ENCODE data around the gene SH2D1A. TPM values are rescaled to one million over a fixed set of nuclear protein-coding genes. Genes with fewer than 3 reads are reported as not detected.

The SH2D1A gene
- total RNA-seq, 1 donor from 2014 or later = not detected

DNA sequence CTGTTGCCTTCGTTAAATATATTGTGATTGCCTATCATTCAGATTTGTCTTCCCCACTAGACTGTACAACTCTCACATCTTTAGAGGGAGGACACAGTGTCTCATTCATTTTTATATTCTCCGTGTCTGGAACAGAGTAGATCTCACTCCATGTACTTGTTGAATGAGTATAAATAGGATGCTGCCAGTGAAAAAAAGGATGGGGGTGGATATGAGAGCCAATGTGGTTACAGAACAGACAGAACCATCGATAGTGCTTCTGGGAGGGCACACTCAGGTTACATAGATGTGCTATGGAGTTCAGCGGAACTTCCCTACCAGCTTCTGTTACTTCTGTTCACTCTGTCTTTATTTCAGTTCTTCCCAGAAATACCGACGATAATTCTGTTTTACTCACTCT is 66.9 kb downstream of the SH2D1A start:
- Mint-ChIP-seq H3K9me3 (no peaks in the 10 kb centered on the region), H3K27me3 (peaks cover 10% of the 10 kb centered on the region), H3K4me3 (no peak overlapping the region), H3K36me3 (no peaks in the 10 kb centered on the region), H3K4me1 (ENCODE audit: unreplicated experiment) (no peaks in the 10 kb centered on the region), H3K27ac (no peak overlapping the region)
- no peak for DNase-seq (ENCODE audit: extremely low spot score, unreplicated experiment)
- TF ChIP-seq, protein P1, sequence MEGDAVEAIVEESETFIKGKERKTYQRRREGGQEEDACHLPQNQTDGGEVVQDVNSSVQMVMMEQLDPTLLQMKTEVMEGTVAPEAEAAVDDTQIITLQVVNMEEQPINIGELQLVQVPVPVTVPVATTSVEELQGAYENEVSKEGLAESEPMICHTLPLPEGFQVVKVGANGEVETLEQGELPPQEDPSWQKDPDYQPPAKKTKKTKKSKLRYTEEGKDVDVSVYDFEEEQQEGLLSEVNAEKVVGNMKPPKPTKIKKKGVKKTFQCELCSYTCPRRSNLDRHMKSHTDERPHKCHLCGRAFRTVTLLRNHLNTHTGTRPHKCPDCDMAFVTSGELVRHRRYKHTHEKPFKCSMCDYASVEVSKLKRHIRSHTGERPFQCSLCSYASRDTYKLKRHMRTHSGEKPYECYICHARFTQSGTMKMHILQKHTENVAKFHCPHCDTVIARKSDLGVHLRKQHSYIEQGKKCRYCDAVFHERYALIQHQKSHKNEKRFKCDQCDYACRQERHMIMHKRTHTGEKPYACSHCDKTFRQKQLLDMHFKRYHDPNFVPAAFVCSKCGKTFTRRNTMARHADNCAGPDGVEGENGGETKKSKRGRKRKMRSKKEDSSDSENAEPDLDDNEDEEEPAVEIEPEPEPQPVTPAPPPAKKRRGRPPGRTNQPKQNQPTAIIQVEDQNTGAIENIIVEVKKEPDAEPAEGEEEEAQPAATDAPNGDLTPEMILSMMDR (conservative IDR thresholded peaks at IDR 0.05) = no peak

DNA sequence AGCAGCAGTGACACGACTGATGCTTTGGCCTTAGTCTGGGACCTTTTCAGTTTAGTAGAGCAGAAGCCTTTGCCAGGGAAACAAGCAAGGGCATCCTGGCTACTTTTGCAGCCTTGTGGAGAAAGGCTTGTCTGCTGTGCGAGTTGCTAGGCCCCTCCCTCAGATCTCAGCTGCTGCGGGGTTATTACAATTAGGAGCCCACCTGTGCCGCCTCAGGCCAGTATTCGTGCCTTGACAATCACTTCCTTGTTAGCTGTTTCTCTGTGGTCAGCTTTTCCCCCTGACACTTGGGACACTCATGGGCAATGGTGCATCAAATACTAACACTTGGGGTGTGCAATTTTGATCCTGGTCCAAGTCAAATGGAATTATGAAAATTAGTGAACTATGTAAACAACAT is 67.9 kb downstream of the SH2D1A start:
- Mint-ChIP-seq H3K4me1 (ENCODE audit: unreplicated experiment) (no peaks in the 10 kb centered on the region), H3K27ac (no peak overlapping the region), H3K27me3 (peaks cover 10% of the 10 kb centered on the region), H3K9me3 (no peaks in the 10 kb centered on the region), H3K36me3 (no peaks in the 10 kb centered on the region), H3K4me3 (no peak overlapping the region)
- TF ChIP-seq, protein P1 (conservative IDR thresholded peaks at IDR 0.05) = no peak
- no peak for DNase-seq (ENCODE audit: extremely low spot score, unreplicated experiment)

DNA sequence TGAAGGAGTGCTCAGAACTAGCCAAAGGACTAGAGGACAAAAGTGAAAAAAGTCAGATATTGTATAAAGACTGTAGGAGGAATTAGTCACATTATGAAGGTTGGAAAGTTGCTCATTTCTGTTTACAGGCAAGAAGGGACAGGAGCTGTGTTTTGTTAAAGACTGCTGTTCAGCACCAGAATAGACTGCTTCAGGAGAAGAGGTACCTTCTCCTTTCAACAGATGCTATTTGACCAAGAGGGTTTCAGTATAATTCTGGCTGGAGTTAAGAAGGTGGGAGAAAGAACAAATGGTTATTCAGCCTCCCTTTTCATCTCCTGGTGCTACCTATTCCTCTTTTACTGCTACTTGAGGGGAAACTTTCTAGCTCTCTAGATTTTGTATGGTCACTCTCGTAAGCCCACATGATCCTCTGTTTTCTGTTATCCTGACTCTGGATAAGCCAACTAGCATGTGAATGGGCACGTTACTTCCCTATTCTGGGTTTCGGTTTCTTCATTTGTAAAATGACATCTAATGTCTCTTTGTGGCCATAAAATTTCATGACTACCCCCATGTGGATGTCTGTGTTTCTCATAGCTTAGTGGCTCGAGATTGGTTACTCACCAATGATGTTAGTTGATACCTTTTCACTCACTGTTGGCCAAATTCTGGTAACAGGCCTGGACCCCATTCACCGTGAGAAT is 68.9 kb downstream of the SH2D1A start:
- Mint-ChIP-seq H3K36me3 (no peaks in the 10 kb centered on the region), H3K27me3 (peaks cover 10% of the 10 kb centered on the region), H3K4me3 (no peak overlapping the region), H3K4me1 (ENCODE audit: unreplicated experiment) (no peaks in the 10 kb centered on the region), H3K27ac (no peak overlapping the region), H3K9me3 (no peaks in the 10 kb centered on the region)
- no peak for DNase-seq (ENCODE audit: extremely low spot score, unreplicated experiment)
- TF ChIP-seq, protein P1 (conservative IDR thresholded peaks at IDR 0.05) = no peak

GRCh38 chrX:124421898-124422655 is 75.7 kb downstream of the SH2D1A start:
- TF ChIP-seq, protein P1 (conservative IDR thresholded peaks at IDR 0.05) = no peak
- no peak overlapping the region for H3K4me3 Mint-ChIP-seq
- peaks cover 2% of the 10 kb centered on the region for H3K27me3 Mint-ChIP-seq
- no peak for DNase-seq (ENCODE audit: extremely low spot score, unreplicated experiment)
- no peaks in the 10 kb centered on the region for H3K9me3 Mint-ChIP-seq
- H3K27ac Mint-ChIP-seq = no peak overlapping the region
- no peaks in the 10 kb centered on the region for H3K4me1 Mint-ChIP-seq (ENCODE audit: unreplicated experiment)
- H3K36me3 Mint-ChIP-seq = no peaks in the 10 kb centered on the region

Other genes starting within 250 kb of the SH2D1A start
- not detected in 2 replicates for gene TEX13D, start 13.9 kb upstream of the SH2D1A start, total RNA-seq (ENCODE audit: low replicate concordance)

Measured in type B pancreatic cell (in vitro differentiated cells).